ENCODE measurements around the gene SNX10.

- TF ChIP-seq POLR2A (IDR thresholded peaks at IDR 0.05) (no peak), CTCF (IDR thresholded peaks at IDR 0.05) (no peak)
These were observed 64.6 kb downstream of the SNX10 start for GRCh38 chr7:26356229-26356628.

Data from body of pancreas (tissue), 4 donors.